ENCODE results near the gene LAMTOR5. TPM values are rescaled to one million over a fixed set of nuclear protein-coding genes. Genes with fewer than 3 reads are reported as not detected.

The LAMTOR5 gene
- polyA plus RNA-seq, 1 of the 3 experiments (the other 2 are of a cell fraction), result 442 TPM

- TF ChIP-seq, protein P1, sequence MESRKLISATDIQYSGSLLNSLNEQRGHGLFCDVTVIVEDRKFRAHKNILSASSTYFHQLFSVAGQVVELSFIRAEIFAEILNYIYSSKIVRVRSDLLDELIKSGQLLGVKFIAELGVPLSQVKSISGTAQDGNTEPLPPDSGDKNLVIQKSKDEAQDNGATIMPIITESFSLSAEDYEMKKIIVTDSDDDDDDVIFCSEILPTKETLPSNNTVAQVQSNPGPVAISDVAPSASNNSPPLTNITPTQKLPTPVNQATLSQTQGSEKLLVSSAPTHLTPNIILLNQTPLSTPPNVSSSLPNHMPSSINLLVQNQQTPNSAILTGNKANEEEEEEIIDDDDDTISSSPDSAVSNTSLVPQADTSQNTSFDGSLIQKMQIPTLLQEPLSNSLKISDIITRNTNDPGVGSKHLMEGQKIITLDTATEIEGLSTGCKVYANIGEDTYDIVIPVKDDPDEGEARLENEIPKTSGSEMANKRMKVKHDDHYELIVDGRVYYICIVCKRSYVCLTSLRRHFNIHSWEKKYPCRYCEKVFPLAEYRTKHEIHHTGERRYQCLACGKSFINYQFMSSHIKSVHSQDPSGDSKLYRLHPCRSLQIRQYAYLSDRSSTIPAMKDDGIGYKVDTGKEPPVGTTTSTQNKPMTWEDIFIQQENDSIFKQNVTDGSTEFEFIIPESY (IDR thresholded peaks at IDR 0.05; ENCODE audit: borderline replicate concordance, low read depth), result peak; percentile 73; the same call in 1 of the 2 replicates
- TF ChIP-seq TAF1 (IDR thresholded peaks at IDR 0.05; ENCODE audit: borderline replicate concordance, low read depth, low read length) (peak; percentile 87), RAD21 (IDR thresholded peaks at IDR 0.05; ENCODE audit: low read length) (peak; percentile 9; the same call in 1 of the 2 replicates), MEF2A (IDR thresholded peaks at IDR 0.05; ENCODE audit: borderline replicate concordance, low read depth) (no peak), JUND (IDR thresholded peaks at IDR 0.05) (no peak), SIN3A (IDR thresholded peaks at IDR 0.05; ENCODE audit: borderline replicate concordance, low read depth, low read length) (peak; percentile 87; the same call in 1 of the 2 replicates), CTCF (IDR thresholded peaks at IDR 0.05) (no peak; the same call in 1 of the 2 replicates)
- TF ChIP-seq, protein P2, sequence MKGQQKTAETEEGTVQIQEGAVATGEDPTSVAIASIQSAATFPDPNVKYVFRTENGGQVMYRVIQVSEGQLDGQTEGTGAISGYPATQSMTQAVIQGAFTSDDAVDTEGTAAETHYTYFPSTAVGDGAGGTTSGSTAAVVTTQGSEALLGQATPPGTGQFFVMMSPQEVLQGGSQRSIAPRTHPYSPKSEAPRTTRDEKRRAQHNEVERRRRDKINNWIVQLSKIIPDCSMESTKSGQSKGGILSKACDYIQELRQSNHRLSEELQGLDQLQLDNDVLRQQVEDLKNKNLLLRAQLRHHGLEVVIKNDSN (IDR thresholded peaks at IDR 0.05; ENCODE audit: borderline replicate concordance, low read depth), result peak; percentile 86; the same call in 1 of the 2 replicates
Observed at GRCh38 chr1:110407260-110408210, at the start of gene LAMTOR5 (continued).

GRCh38 chr1:110457206-110457605 lies 49.7 kb upstream of the LAMTOR5 start:
- H3K36me3 ChIP-seq (replicated peaks in 1 of 2; ENCODE audit: control insufficient read depth in 1 of 2, insufficient read depth in 2 of 2, low read length in 1 of 2), result no peaks in the 10 kb centered on the region
- no peak overlapping the region for H3K27ac ChIP-seq (ENCODE audit: low read depth in 2 of 2, low read length in 1 of 2)
- no peak overlapping the region for H3K4me2 ChIP-seq
- no peaks in the 10 kb centered on the region for H3K9me3 ChIP-seq
- H3K9me2 ChIP-seq, result no peaks in the 10 kb centered on the region
- H3K79me2 ChIP-seq (ENCODE audit: insufficient read depth), result no peaks in the 10 kb centered on the region
- H2AFZ ChIP-seq (ENCODE audit: low read depth), result no peak overlapping the region
- POLR2A ChIA-PET, result no interaction called here
- CTCF ChIA-PET, result interaction anchor here (0.9 to 12.6 kb wide), 5 partner anchors 38 to 254 kb away, joined by 4 to 139 read pairs (median 10); partner anchors contain the start of gene KCNC4
- H3K9ac ChIP-seq, result no peak overlapping the region
- H3F3A ChIP-seq (replicated peaks; ENCODE audit: insufficient read depth), result no peaks in the 10 kb centered on the region
- 75% methylated on average over 2 of the region's 5 CpGs for WGBS (ENCODE audit: low lambda C conversion rate)
- H3K4me1 ChIP-seq (ENCODE audit: control insufficient read depth in 1 of 2, insufficient read depth in 2 of 2, low read depth in 1 of 2, low read length in 1 of 2), result no peaks in the 10 kb centered on the region
- peaks cover 14% of the 10 kb centered on the region for H3K27me3 ChIP-seq (ENCODE audit: insufficient read depth)
- no peaks in the 10 kb centered on the region for H4K20me1 ChIP-seq (ENCODE audit: insufficient read depth)
- TF ChIP-seq ELF1 (IDR thresholded peaks at IDR 0.05) (no peak), POLR2AphosphoS5 (IDR thresholded peaks at IDR 0.05; ENCODE audit: low read depth, low read length) (no peak), FOSL2 (IDR thresholded peaks at IDR 0.05; ENCODE audit: borderline replicate concordance, low read depth) (no peak)
- TF ChIP-seq, protein P1 (IDR thresholded peaks at IDR 0.05; ENCODE audit: borderline replicate concordance, low read depth), result no peak
- no peak for DNase-seq
- H3K4me3 ChIP-seq (ENCODE audit: low read depth in 2 of 2, low read length in 1 of 2), result no peak overlapping the region
